Mesendoderm (in vitro differentiated cells): Measurements from ENCODE around the gene C8G.

ENCODE experiments used
- DNase-seq: peaks from one replicate; pipeline ENCODE4 v3.0.0; 2013
- H2AK5ac ChIP-seq: 2 replicates; pipeline ENCODE4 v1.6.1; 2013; ENCODE audit warnings: low read length, inconsistent platforms
- H2BK120ac ChIP-seq: 2 replicates; pipeline ENCODE4 v1.6.1; 2013; ENCODE audit warnings: low read depth, mild to moderate bottlenecking, low read length, moderate library complexity, mixed read lengths
- H2BK15ac ChIP-seq: replicated peaks from 2 replicates; pipeline ENCODE4 v1.6.1; 2013; ENCODE audit warnings: low read depth, mild to moderate bottlenecking, moderate library complexity
- H2BK5ac ChIP-seq: 2 replicates; pipeline ENCODE4 v1.6.1; 2013; ENCODE audit warnings: low read length, inconsistent platforms
- H3K18ac ChIP-seq: 2 replicates; pipeline ENCODE4 v1.6.1; 2013; ENCODE audit warnings: mild to moderate bottlenecking, low read length, mixed read lengths
- H3K23ac ChIP-seq: one replicate; pipeline ENCODE4 v1.6.1; 2013; ENCODE audit warnings: low read length
- H3K27ac ChIP-seq: 2 replicates; pipeline ENCODE4 v1.5.1; 2013; ENCODE audit warnings: low read depth, mild to moderate bottlenecking, inconsistent platforms, low read length, moderate library complexity
- H3K27me3 ChIP-seq: 2 replicates; pipeline ENCODE4 v1.6.1; 2013; ENCODE audit warnings: low read length, control low read depth, mild to moderate bottlenecking, inconsistent platforms; ENCODE audit not compliant: insufficient read depth, poor library complexity
- H3K36me3 ChIP-seq: 2 replicates; pipeline ENCODE4 v1.6.1; 2013; ENCODE audit warnings: low read length, inconsistent platforms; ENCODE audit not compliant: control insufficient read depth, insufficient read depth
- H3K4ac ChIP-seq: one replicate; pipeline ENCODE4 v1.6.1; 2013; ENCODE audit warnings: low read depth, mild to moderate bottlenecking, low read length, moderate library complexity
- H3K4me1 ChIP-seq: 2 replicates; pipeline ENCODE4 v1.6.1; 2013; ENCODE audit warnings: low read depth, low read length, inconsistent platforms; ENCODE audit not compliant: control insufficient read depth
- H3K4me2 ChIP-seq: 2 replicates; pipeline ENCODE4 v1.6.1; 2013; ENCODE audit warnings: low read length
- H3K4me3 ChIP-seq: 2 replicates; pipeline ENCODE4 v1.5.1; 2013; ENCODE audit warnings: mild to moderate bottlenecking, low read length
- H3K56ac ChIP-seq: one replicate; pipeline ENCODE4 v1.6.1; 2013; ENCODE audit warnings: low read length
- H3K79me1 ChIP-seq: 2 replicates; pipeline ENCODE4 v1.6.1; 2013; ENCODE audit warnings: low read length, inconsistent platforms
- H3K79me2 ChIP-seq: 2 replicates; pipeline ENCODE4 v1.6.1; 2013; ENCODE audit warnings: mild to moderate bottlenecking, low read length; ENCODE audit not compliant: control insufficient read depth, insufficient read depth
- H3K9ac ChIP-seq: 2 replicates; pipeline ENCODE4 v1.6.1; 2013; ENCODE audit warnings: low read length, inconsistent platforms
- H4K5ac ChIP-seq: one replicate; pipeline ENCODE4 v1.6.1; 2013; ENCODE audit warnings: low read length
- H4K8ac ChIP-seq: one replicate; pipeline ENCODE4 v1.6.1; 2013; ENCODE audit warnings: low read depth, mild to moderate bottlenecking, control low read depth, low read length, moderate library complexity
- WGBS: extraction: QIAGEN DNeasy Blood & Tissue Kit; methylation state at CpG from one replicate; pipeline ENCODE4 v1.1.7; 2013; ENCODE audit warnings: low lambda C conversion rate, missing lambda C conversion rate; ENCODE audit not compliant: insufficient coverage; ENCODE audit errors: extremely low coverage; 5-methylcytosine and 5-hydroxymethylcytosine counted together

C8G gene

GRCh38 chr9:136952876-136953770 lies 8.1 kb downstream of the C8G start:
- Histone ChIP-seq H3K4me1 (no peaks in the 10 kb centered on the region), H3K9ac (no peak overlapping the region), H2AK5ac (no peak overlapping the region), H3K79me1 (no peaks in the 10 kb centered on the region), H3K36me3 (no peaks in the 10 kb centered on the region), H3K27ac (no peak overlapping the region), H3K79me2 (no peaks in the 10 kb centered on the region), H3K4me3 (no peak overlapping the region), H4K5ac (no peak overlapping the region), H3K4me2 (no peak overlapping the region), H2BK15ac (no peak overlapping the region), H2BK5ac (no peak overlapping the region), H2BK120ac (no peak overlapping the region), H3K4ac (no peak overlapping the region), H3K23ac (no peak overlapping the region), H3K18ac (no peak overlapping the region), H3K27me3 (no peaks in the 10 kb centered on the region), H4K8ac (no peak overlapping the region), H3K56ac (no peak overlapping the region)
- WGBS, result no CpG with 5 or more reads among the region's 44 CpGs
- no peak for DNase-seq

GRCh38 chr9:136953771-136954269 lies 8.8 kb downstream of the C8G start:
- no CpG with 5 or more reads among the region's 19 CpGs for whole genome bisulfite sequencing
- Histone ChIP-seq H3K23ac (no peak overlapping the region), H3K9ac (no peak overlapping the region), H3K56ac (no peak overlapping the region), H3K79me2 (no peaks in the 10 kb centered on the region), H3K27me3 (no peaks in the 10 kb centered on the region), H2BK15ac (no peak overlapping the region), H3K4me1 (no peaks in the 10 kb centered on the region), H4K5ac (no peak overlapping the region), H3K36me3 (no peaks in the 10 kb centered on the region), H3K79me1 (no peaks in the 10 kb centered on the region), H3K4me3 (no peak overlapping the region), H2AK5ac (no peak overlapping the region), H3K27ac (no peak overlapping the region), H3K4ac (no peak overlapping the region), H2BK5ac (no peak overlapping the region), H4K8ac (no peak overlapping the region), H3K18ac (no peak overlapping the region), H2BK120ac (no peak overlapping the region), H3K4me2 (no peak overlapping the region)
- no peak for DNase-seq

GRCh38 chr9:136954270-136955083 lies 9.4 kb downstream of the C8G start:
- Histone ChIP-seq H4K8ac (no peak overlapping the region), H3K4ac (no peak overlapping the region), H3K56ac (no peak overlapping the region), H2BK15ac (no peak overlapping the region), H3K36me3 (no peaks in the 10 kb centered on the region), H3K23ac (no peak overlapping the region), H3K4me3 (no peak overlapping the region), H3K18ac (no peak overlapping the region), H3K4me2 (no peak overlapping the region), H3K27ac (no peak overlapping the region), H2BK120ac (no peak overlapping the region), H2BK5ac (no peak overlapping the region), H4K5ac (no peak overlapping the region), H3K4me1 (no peaks in the 10 kb centered on the region), H3K27me3 (no peaks in the 10 kb centered on the region), H3K9ac (no peak overlapping the region), H3K79me1 (no peaks in the 10 kb centered on the region), H2AK5ac (no peak overlapping the region), H3K79me2 (no peaks in the 10 kb centered on the region)
- WGBS, result no CpG with 5 or more reads among the region's 25 CpGs
- no peak for DNase-seq

GRCh38 chr9:136955202-136955942 lies 10.3 kb downstream of the C8G start:
- Histone ChIP-seq H3K36me3 (no peaks in the 10 kb centered on the region), H4K5ac (no peak overlapping the region), H3K56ac (no peak overlapping the region), H3K4me1 (no peaks in the 10 kb centered on the region), H3K27me3 (no peaks in the 10 kb centered on the region), H3K4me3 (no peak overlapping the region), H3K4ac (no peak overlapping the region), H2BK15ac (no peak overlapping the region), H4K8ac (no peak overlapping the region), H2BK120ac (no peak overlapping the region), H3K9ac (no peak overlapping the region), H3K4me2 (no peak overlapping the region), H3K18ac (no peak overlapping the region), H2AK5ac (no peak overlapping the region), H2BK5ac (no peak overlapping the region), H3K79me2 (no peaks in the 10 kb centered on the region), H3K79me1 (no peaks in the 10 kb centered on the region), H3K27ac (no peak overlapping the region), H3K23ac (no peak overlapping the region)
- no peak for DNase-seq
- no CpG with 5 or more reads among the region's 14 CpGs for WGBS

GRCh38 chr9:136955943-136956335 lies 10.9 kb downstream of the C8G start:
- no peak for DNase-seq
- no peaks in the 10 kb centered on the region for H3K79me1 ChIP-seq
- H3K27ac ChIP-seq, result no peak overlapping the region
- H2BK15ac ChIP-seq, result no peak overlapping the region
- no peaks in the 10 kb centered on the region for H3K79me2 ChIP-seq
- no peak overlapping the region for H3K4me2 ChIP-seq
- no peaks in the 10 kb centered on the region for H3K27me3 ChIP-seq
- no peak overlapping the region for H3K4me3 ChIP-seq
- WGBS, result no CpG with 5 or more reads among the region's 9 CpGs
- H3K4ac ChIP-seq, result no peak overlapping the region
- H3K18ac ChIP-seq, result no peak overlapping the region
- H3K9ac ChIP-seq, result no peak overlapping the region
- no peak overlapping the region for H2AK5ac ChIP-seq
- no peak overlapping the region for H3K23ac ChIP-seq
- H2BK120ac ChIP-seq, result no peak overlapping the region
- H4K5ac ChIP-seq, result no peak overlapping the region
- no peak overlapping the region for H4K8ac ChIP-seq
- no peaks in the 10 kb centered on the region for H3K4me1 ChIP-seq
- no peak overlapping the region for H3K56ac ChIP-seq
- H3K36me3 ChIP-seq, result no peaks in the 10 kb centered on the region
- H2BK5ac ChIP-seq, result no peak overlapping the region
